Measurements from ENCODE around the gene HOMER2.

Gene HOMER2

GRCh38 chr15:82805994-82806406 is 146.5 kb downstream of the HOMER2 start, which contains the start of gene FSD2:
Gene FSD2, minus strand, starts transcription at chr15:82806069. Its CDS starts 18,679 bp downstream, at chr15:82787390.
- H3K27me3 Mint-ChIP-seq (ENCODE audit: low read depth): peaks cover 54% of the 10 kb centered on the region
- no peaks in the 10 kb centered on the region for H3K9me3 Mint-ChIP-seq
- peaks cover 11% of the 10 kb centered on the region for H3K4me1 Mint-ChIP-seq (ENCODE audit: low read depth)
- DNase-seq (ENCODE audit: low spot score): no peak
- peaks cover 6% of the 10 kb centered on the region for H3K36me3 Mint-ChIP-seq (ENCODE audit: low read depth)
- no peak within 1 kb of the TSS for H3K4me3 Mint-ChIP-seq
- H3K27ac Mint-ChIP-seq: no peak within 1 kb of the TSS

GRCh38 chr15:82804575-82804949 is 148.0 kb downstream of the HOMER2 start:
- peaks cover 63% of the 10 kb centered on the region for H3K27me3 Mint-ChIP-seq (ENCODE audit: low read depth)
- no peak overlapping the region for H3K4me3 Mint-ChIP-seq
- DNase-seq (ENCODE audit: low spot score): no peak
- H3K36me3 Mint-ChIP-seq (ENCODE audit: low read depth): no peaks in the 10 kb centered on the region
- H3K9me3 Mint-ChIP-seq: no peaks in the 10 kb centered on the region
- H3K27ac Mint-ChIP-seq: no peak overlapping the region
- peaks cover 5% of the 10 kb centered on the region for H3K4me1 Mint-ChIP-seq (ENCODE audit: low read depth)

DNA sequence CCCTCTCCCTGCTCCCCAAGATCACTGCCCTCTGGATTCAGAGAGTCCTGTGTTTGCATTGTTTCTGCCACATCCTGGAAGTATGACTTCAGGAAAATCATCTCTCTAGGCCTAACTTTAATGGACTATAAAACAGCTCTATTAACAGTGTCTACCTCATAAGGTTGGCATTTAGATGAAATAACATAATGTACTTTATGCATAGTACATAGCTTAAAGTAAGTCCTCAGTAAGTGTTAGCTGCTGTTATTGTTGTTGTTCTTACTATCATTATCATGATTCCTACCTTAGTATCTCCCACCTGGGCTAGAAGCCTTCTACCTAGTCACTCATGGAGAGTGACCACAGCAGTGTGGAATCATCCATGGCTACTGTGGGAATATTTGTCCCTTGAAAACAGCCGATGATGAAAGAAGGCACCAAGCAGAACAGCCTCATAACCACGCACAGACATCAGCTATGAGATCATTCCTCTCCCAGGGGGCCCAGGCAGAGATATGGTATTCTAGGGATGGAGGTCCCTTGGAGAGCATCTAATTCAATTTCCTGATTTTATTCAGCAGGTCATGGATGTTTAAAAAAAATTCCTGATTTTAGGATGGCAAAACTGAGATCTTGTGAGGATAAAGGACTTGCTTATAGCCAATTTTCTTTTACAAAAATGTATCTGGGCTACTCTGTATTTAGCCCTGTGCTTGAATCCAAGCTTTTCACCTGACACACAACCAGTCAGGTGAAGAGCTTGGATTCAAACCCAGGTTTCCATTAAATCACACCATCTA is 148.5 kb downstream of the HOMER2 start:
- H3K9me3 Mint-ChIP-seq: no peaks in the 10 kb centered on the region
- no peak overlapping the region for H3K27ac Mint-ChIP-seq
- DNase-seq (ENCODE audit: low spot score): no peak
- H3K36me3 Mint-ChIP-seq (ENCODE audit: low read depth): no peaks in the 10 kb centered on the region
- peaks cover 3% of the 10 kb centered on the region for H3K4me1 Mint-ChIP-seq (ENCODE audit: low read depth)
- H3K27me3 Mint-ChIP-seq (ENCODE audit: low read depth): peaks cover 69% of the 10 kb centered on the region
- H3K4me3 Mint-ChIP-seq: no peak overlapping the region

DNA sequence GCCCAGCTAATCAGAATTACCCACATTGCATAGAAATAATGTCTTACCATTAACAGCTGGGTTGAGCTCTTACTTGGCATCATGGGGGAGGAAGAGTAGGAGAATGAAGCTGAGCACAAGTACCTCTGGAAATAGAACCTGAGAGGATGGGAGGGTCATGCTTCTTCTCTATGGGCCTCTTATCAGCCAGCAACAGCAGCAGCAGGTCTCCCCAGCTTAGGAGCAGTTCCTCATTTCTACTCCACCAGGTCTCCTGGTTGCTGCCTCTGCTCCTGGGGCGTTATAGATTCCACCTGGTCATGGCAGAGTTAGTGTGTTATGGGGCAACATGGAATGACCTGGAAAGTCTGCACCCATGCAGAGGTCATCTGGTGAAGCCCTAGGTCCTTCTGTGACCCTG is 150.0 kb downstream of the HOMER2 start:
- H3K4me3 Mint-ChIP-seq: no peak overlapping the region
- H3K9me3 Mint-ChIP-seq: no peaks in the 10 kb centered on the region
- no peaks in the 10 kb centered on the region for H3K36me3 Mint-ChIP-seq (ENCODE audit: low read depth)
- H3K27ac Mint-ChIP-seq: no peak overlapping the region
- DNase-seq (ENCODE audit: low spot score): no peak
- peaks cover 74% of the 10 kb centered on the region for H3K27me3 Mint-ChIP-seq (ENCODE audit: low read depth)
- H3K4me1 Mint-ChIP-seq (ENCODE audit: low read depth): no peaks in the 10 kb centered on the region

GRCh38 chr15:82799183-82799841 is 153.2 kb downstream of the HOMER2 start:
- no peaks in the 10 kb centered on the region for H3K4me1 Mint-ChIP-seq (ENCODE audit: low read depth)
- H3K27ac Mint-ChIP-seq: no peak overlapping the region
- no peak for DNase-seq (ENCODE audit: low spot score)
- H3K27me3 Mint-ChIP-seq (ENCODE audit: low read depth): peaks cover 60% of the 10 kb centered on the region
- peaks cover 2% of the 10 kb centered on the region for H3K9me3 Mint-ChIP-seq
- no peak overlapping the region for H3K4me3 Mint-ChIP-seq
- H3K36me3 Mint-ChIP-seq (ENCODE audit: low read depth): no peaks in the 10 kb centered on the region

Data from T-helper 2 cell treated with Interferon-gamma antibody and Interleukin-4, amounts not matched to agents 5 μg/mL and 100 μg/mL, for 36 hours (primary cell).